MM.1S (cell line): ENCODE measurements around the gene PAH.

Source experiments
- DNase-seq: peaks from one replicate; pipeline ENCODE4 v3.0.0-alpha.2; 2015
- H2AFZ ChIP-seq: fragments of 300-600 bp; sonication (generic); 2 replicates; pipeline ENCODE4 v1.6.0; 2016; ENCODE audit warnings: antibody characterized with exemption, low read length
- H3F3A ChIP-seq: fragments of 300-600 bp; sonication (generic); 2 replicates; pipeline ENCODE4 v1.6.1; 2016; ENCODE audit warnings: mild to moderate bottlenecking, antibody characterized with exemption, low read length, moderate library complexity, mixed read lengths; ENCODE audit not compliant: insufficient read depth
- H3K27ac ChIP-seq: fragments of 300-600 bp; sonication (generic); 2 replicates; pipeline ENCODE4 v1.5.1; 2016; ENCODE audit warnings: mild to moderate bottlenecking, low read length
- H3K27me3 ChIP-seq: fragments of 300-600 bp; sonication (generic); replicated peaks from 2 replicates; pipeline ENCODE4 v1.6.0; 2016; ENCODE audit warnings: low read length; ENCODE audit not compliant: insufficient read depth
- H3K36me3 ChIP-seq: fragments of 300-600 bp; sonication (generic); replicated peaks from 2 replicates; pipeline ENCODE4 v1.6.1; 2016; ENCODE audit warnings: mild to moderate bottlenecking, low read length, mixed read lengths; ENCODE audit not compliant: insufficient read depth
- H3K4me1 ChIP-seq: fragments of 300-600 bp; sonication (generic); 2 replicates; pipeline ENCODE4 v1.6.1; 2016; ENCODE audit warnings: low read length, mixed read lengths
- H3K4me2 ChIP-seq: fragments of 300-600 bp; sonication (generic); 2 replicates; pipeline ENCODE4 v1.6.0; 2016; ENCODE audit warnings: low read depth, low read length
- H3K4me3 ChIP-seq: fragments of 300-600 bp; sonication (generic); 2 replicates; pipeline ENCODE4 v1.5.1; 2016; ENCODE audit warnings: low read length, mixed read lengths
- H3K79me2 ChIP-seq: fragments of 300-600 bp; sonication (generic); 2 replicates; pipeline ENCODE4 v1.6.1; 2016; ENCODE audit warnings: mixed run types, low read length, mixed read lengths
- H3K9ac ChIP-seq: fragments of 300-600 bp; sonication (generic); 2 replicates; pipeline ENCODE4 v1.6.1; 2016; ENCODE audit warnings: low read length, mixed read lengths
- H3K9me2 ChIP-seq: fragments of 300-600 bp; sonication (generic); replicated peaks from 2 replicates; pipeline ENCODE4 v1.6.1; 2016; ENCODE audit warnings: mild to moderate bottlenecking, low read length, mixed read lengths; ENCODE audit not compliant: insufficient read depth
- H3K9me3 ChIP-seq: fragments of 300-600 bp; sonication (generic); replicated peaks from 2 replicates; pipeline ENCODE4 v1.6.1; 2016; ENCODE audit warnings: mild to moderate bottlenecking, low read length, mixed read lengths; ENCODE audit not compliant: insufficient read depth
- H4K20me1 ChIP-seq: fragments of 300-600 bp; sonication (generic); 2 replicates; pipeline ENCODE4 v1.6.1; 2016; ENCODE audit warnings: mild to moderate bottlenecking, low read length, moderate library complexity, mixed read lengths; ENCODE audit not compliant: insufficient read depth
- CTCF ChIP-seq: fragments of 300-600 bp; sonication (generic); IDR thresholded peaks from 2 replicates; pipeline ENCODE4 v1.5.1; 2016; ENCODE audit warnings: antibody characterized with exemption, low read length, mixed read lengths
- EZH2 ChIP-seq: fragments of 300-600 bp; sonication (generic); optimal IDR thresholded peaks from 2 replicates; pipeline ENCODE3; 2017; ENCODE audit warnings: low read depth, mild to moderate bottlenecking, antibody characterized with exemption, low read length, mixed read lengths
- EZH2phosphoT487 ChIP-seq: fragments of 300-600 bp; sonication (generic); IDR thresholded peaks from 2 replicates; pipeline ENCODE4 v1.6.1; 2018; ENCODE audit warnings: antibody characterized with exemption, low read length

Gene PAH

GRCh38 chr12:102954134-102954533 lies 37.1 kb upstream of the PAH start:
- Histone ChIP-seq H3K9ac (no peak overlapping the region), H3K27ac (no peak overlapping the region), H2AFZ (no peak overlapping the region), H3K36me3 (no peaks in the 10 kb centered on the region), H3K4me3 (no peak overlapping the region), H3K9me3 (no peaks in the 10 kb centered on the region), H3F3A (no peaks in the 10 kb centered on the region), H4K20me1 (no peaks in the 10 kb centered on the region), H3K4me2 (no peak overlapping the region), H3K4me1 (no peaks in the 10 kb centered on the region), H3K79me2 (no peaks in the 10 kb centered on the region), H3K9me2 (no peaks in the 10 kb centered on the region), H3K27me3 (peaks cover 7% of the 10 kb centered on the region; the same call in 1 of the 2 replicates)
- no peak for DNase-seq
- TF ChIP-seq EZH2 (no peak), EZH2phosphoT487 (no peak), CTCF (no peak)

- no peaks in the 10 kb centered on the region for H3K9me2 ChIP-seq
- no peak overlapping the region for H3K27ac ChIP-seq
- H3K4me2 ChIP-seq, result no peak overlapping the region
- no peaks in the 10 kb centered on the region for H3K79me2 ChIP-seq
- no peaks in the 10 kb centered on the region for H3K36me3 ChIP-seq
- no peaks in the 10 kb centered on the region for H3K4me1 ChIP-seq
- H3K9ac ChIP-seq, result no peak overlapping the region
- DNase-seq, result no peak
- no peaks in the 10 kb centered on the region for H3K27me3 ChIP-seq
- no peak overlapping the region for H2AFZ ChIP-seq
- no peak for TF ChIP-seq CTCF
- no peak for TF ChIP-seq EZH2
- no peak for TF ChIP-seq EZH2phosphoT487
- no peak overlapping the region for H3K4me3 ChIP-seq
- H4K20me1 ChIP-seq, result no peaks in the 10 kb centered on the region
- H3K9me3 ChIP-seq, result no peaks in the 10 kb centered on the region
- no peaks in the 10 kb centered on the region for H3F3A ChIP-seq
These were observed 36.2 kb upstream of the PAH start for GRCh38 chr12:102953221-102953620.

GRCh38 chr12:102951841-102952240 lies 34.8 kb upstream of the PAH start:
- no peak overlapping the region for H2AFZ ChIP-seq
- TF ChIP-seq CTCF, result no peak
- no peak for TF ChIP-seq EZH2
- no peak overlapping the region for H3K27ac ChIP-seq
- H3K27me3 ChIP-seq, result no peaks in the 10 kb centered on the region
- no peaks in the 10 kb centered on the region for H3K9me2 ChIP-seq
- H4K20me1 ChIP-seq, result no peaks in the 10 kb centered on the region
- H3K9ac ChIP-seq, result no peak overlapping the region
- no peaks in the 10 kb centered on the region for H3K4me1 ChIP-seq
- H3K4me3 ChIP-seq, result no peak overlapping the region
- no peak overlapping the region for H3K4me2 ChIP-seq
- no peak for DNase-seq
- H3K9me3 ChIP-seq, result no peaks in the 10 kb centered on the region
- H3K79me2 ChIP-seq, result no peaks in the 10 kb centered on the region
- H3F3A ChIP-seq, result no peaks in the 10 kb centered on the region
- no peaks in the 10 kb centered on the region for H3K36me3 ChIP-seq
